Measurements from ENCODE around the gene NPR2. TPM values are rescaled to one million over a fixed set of nuclear protein-coding genes. Genes with fewer than 3 reads are reported as not detected.
A peak's percentile ranks its signal among the peaks of the same experiment; 100 is the strongest.

NPR2 gene
- total and polyA plus RNA-seq, 4 donors: 6.2 to 16.1 (median 13.5) TPM

GRCh38 chr9:35818341-35818740, 26.9 kb downstream of the NPR2 start:
- ATAC-seq (ENCODE audit: insufficient read depth, low FRiP score) (no peak), DNase-seq (no peak)
- TF ChIP-seq, protein P1, sequence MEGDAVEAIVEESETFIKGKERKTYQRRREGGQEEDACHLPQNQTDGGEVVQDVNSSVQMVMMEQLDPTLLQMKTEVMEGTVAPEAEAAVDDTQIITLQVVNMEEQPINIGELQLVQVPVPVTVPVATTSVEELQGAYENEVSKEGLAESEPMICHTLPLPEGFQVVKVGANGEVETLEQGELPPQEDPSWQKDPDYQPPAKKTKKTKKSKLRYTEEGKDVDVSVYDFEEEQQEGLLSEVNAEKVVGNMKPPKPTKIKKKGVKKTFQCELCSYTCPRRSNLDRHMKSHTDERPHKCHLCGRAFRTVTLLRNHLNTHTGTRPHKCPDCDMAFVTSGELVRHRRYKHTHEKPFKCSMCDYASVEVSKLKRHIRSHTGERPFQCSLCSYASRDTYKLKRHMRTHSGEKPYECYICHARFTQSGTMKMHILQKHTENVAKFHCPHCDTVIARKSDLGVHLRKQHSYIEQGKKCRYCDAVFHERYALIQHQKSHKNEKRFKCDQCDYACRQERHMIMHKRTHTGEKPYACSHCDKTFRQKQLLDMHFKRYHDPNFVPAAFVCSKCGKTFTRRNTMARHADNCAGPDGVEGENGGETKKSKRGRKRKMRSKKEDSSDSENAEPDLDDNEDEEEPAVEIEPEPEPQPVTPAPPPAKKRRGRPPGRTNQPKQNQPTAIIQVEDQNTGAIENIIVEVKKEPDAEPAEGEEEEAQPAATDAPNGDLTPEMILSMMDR (IDR thresholded peaks at IDR 0.05; ENCODE audit: control extremely low read depth, extremely low read depth): no peak
- WGBS, 2 donors: 88 to 91% methylated on average over 3 of the region's 3 CpGs
- H3K4me1 ChIP-seq (ENCODE audit: control insufficient read depth in 5 of 5, insufficient read depth in 5 of 5, low read length in 5 of 5): peaks cover 0 to 8% (median 3%) of the 10 kb centered on the region in 5 donors
- no peaks in the 10 kb centered on the region for H3K36me3 ChIP-seq (ENCODE audit: control insufficient read depth in 4 of 4, insufficient read depth in 4 of 4, low read length in 4 of 4)
- H3K27ac ChIP-seq (ENCODE audit: low read depth in 1 of 2, low read length in 1 of 2): no peak overlapping the region
- H3K27me3 ChIP-seq (ENCODE audit: control insufficient read depth in 3 of 3, insufficient read depth in 3 of 3, low read length in 2 of 3): no peaks in the 10 kb centered on the region
- no peak overlapping the region for H3K4me3 ChIP-seq
- H3K9ac ChIP-seq (ENCODE audit: insufficient read depth in 1 of 2, low read length in 2 of 2): no peak overlapping the region
- H3K9me3 ChIP-seq (ENCODE audit: control insufficient read depth in 4 of 4, insufficient read depth in 3 of 4, low read length in 3 of 4): no peaks in the 10 kb centered on the region

- Histone ChIP-seq H3K9me3 (ENCODE audit: control insufficient read depth in 4 of 4, insufficient read depth in 3 of 4, low read length in 3 of 4) (no peaks in the 10 kb centered on the region), H3K4me1 (ENCODE audit: control insufficient read depth in 5 of 5, insufficient read depth in 5 of 5, low read length in 5 of 5) (no peaks in the 10 kb centered on the region), H3K36me3 (ENCODE audit: control insufficient read depth in 4 of 4, insufficient read depth in 4 of 4, low read length in 4 of 4) (no peaks in the 10 kb centered on the region), H3K9ac (ENCODE audit: insufficient read depth in 1 of 2, low read length in 2 of 2) (no peak overlapping the region), H3K27ac (ENCODE audit: low read depth in 1 of 2, low read length in 1 of 2) (no peak overlapping the region), H3K4me3 (no peak overlapping the region), H3K27me3 (ENCODE audit: control insufficient read depth in 3 of 3, insufficient read depth in 3 of 3, low read length in 2 of 3) (no peaks in the 10 kb centered on the region)
- TF ChIP-seq, protein P1 (IDR thresholded peaks at IDR 0.05; ENCODE audit: control extremely low read depth, extremely low read depth): no peak
- DNase-seq (no peak), ATAC-seq (ENCODE audit: insufficient read depth, low FRiP score) (no peak)
Observed at GRCh38 chr9:35820076-35820475, 28.7 kb downstream of the NPR2 start.

GRCh38 chr9:35822926-35823325, 31.5 kb downstream of the NPR2 start:
- TF ChIP-seq, protein P1 (IDR thresholded peaks at IDR 0.05; ENCODE audit: control extremely low read depth, extremely low read depth): no peak
- H3K9me3 ChIP-seq (ENCODE audit: control insufficient read depth in 4 of 4, insufficient read depth in 3 of 4, low read length in 3 of 4): no peaks in the 10 kb centered on the region
- H3K4me1 ChIP-seq (ENCODE audit: control insufficient read depth in 5 of 5, insufficient read depth in 5 of 5, low read length in 5 of 5): peaks cover 0 to 2% (median 0%) of the 10 kb centered on the region in 5 donors
- no peak for DNase-seq
- ATAC-seq (ENCODE audit: insufficient read depth, low FRiP score): no peak
- H3K4me3 ChIP-seq: no peak overlapping the region
- H3K9ac ChIP-seq (ENCODE audit: insufficient read depth in 1 of 2, low read length in 2 of 2): no peak overlapping the region
- H3K27ac ChIP-seq (ENCODE audit: low read depth in 1 of 2, low read length in 1 of 2): no peak overlapping the region
- H3K36me3 ChIP-seq (ENCODE audit: control insufficient read depth in 4 of 4, insufficient read depth in 4 of 4, low read length in 4 of 4): no peaks in the 10 kb centered on the region
- no peaks in the 10 kb centered on the region for H3K27me3 ChIP-seq (ENCODE audit: control insufficient read depth in 3 of 3, insufficient read depth in 3 of 3, low read length in 2 of 3)

- no peak overlapping the region for H3K27ac ChIP-seq (ENCODE audit: low read depth in 1 of 2, low read length in 1 of 2)
- no peaks in the 10 kb centered on the region for H3K27me3 ChIP-seq (ENCODE audit: control insufficient read depth in 3 of 3, insufficient read depth in 3 of 3, low read length in 2 of 3)
- no peaks in the 10 kb centered on the region for H3K9me3 ChIP-seq (ENCODE audit: control insufficient read depth in 4 of 4, insufficient read depth in 3 of 4, low read length in 3 of 4)
- peaks cover 0 to 23% (median 10%) of the 10 kb centered on the region in 5 donors for H3K4me1 ChIP-seq (ENCODE audit: control insufficient read depth in 5 of 5, insufficient read depth in 5 of 5, low read length in 5 of 5)
- no peak overlapping the region for H3K9ac ChIP-seq (ENCODE audit: insufficient read depth in 1 of 2, low read length in 2 of 2)
- no peaks in the 10 kb centered on the region for H3K36me3 ChIP-seq (ENCODE audit: control insufficient read depth in 4 of 4, insufficient read depth in 4 of 4, low read length in 4 of 4)
- 30% methylated on average over 4 of the region's 4 CpGs for WGBS, 2 donors
- TF ChIP-seq, protein P1 (IDR thresholded peaks at IDR 0.05; ENCODE audit: control extremely low read depth, extremely low read depth): peak; percentile 60
- no peak overlapping the region for H3K4me3 ChIP-seq
- ATAC-seq (ENCODE audit: insufficient read depth, low FRiP score) (peak; percentile 55), DNase-seq (peak; percentile 40 to 79 (median 77))
Observed at GRCh38 chr9:35826071-35826701, 34.8 kb downstream of the NPR2 start.

Data from lung (tissue), 12 donors.